GM19468 (cell line): ENCODE data around the gene PLEKHN1.

Experiments used
- ATAC-seq: cut with Tn5 transposase; IDR thresholded peaks from one replicate; pipeline ENCODE4 v1.9.1; 2021; ENCODE audit warnings: mild to moderate bottlenecking, moderate library complexity, moderate number of reproducible peaks; ENCODE audit not compliant: unreplicated experiment; ENCODE audit errors: extremely low read depth

The PLEKHN1 gene

GRCh38 chr1:1020000-1020404, 53.7 kb downstream of the PLEKHN1 start, which contains the start of gene AGRN:
TSS of gene AGRN (plus strand) at chr1:1020120. CDS start at chr1:1020173, 53 bp downstream.
- ATAC-seq: no peak

- no peak for ATAC-seq
Observed at GRCh38 chr1:1020415-1021009, 54.2 kb downstream of the PLEKHN1 start.

DNA sequence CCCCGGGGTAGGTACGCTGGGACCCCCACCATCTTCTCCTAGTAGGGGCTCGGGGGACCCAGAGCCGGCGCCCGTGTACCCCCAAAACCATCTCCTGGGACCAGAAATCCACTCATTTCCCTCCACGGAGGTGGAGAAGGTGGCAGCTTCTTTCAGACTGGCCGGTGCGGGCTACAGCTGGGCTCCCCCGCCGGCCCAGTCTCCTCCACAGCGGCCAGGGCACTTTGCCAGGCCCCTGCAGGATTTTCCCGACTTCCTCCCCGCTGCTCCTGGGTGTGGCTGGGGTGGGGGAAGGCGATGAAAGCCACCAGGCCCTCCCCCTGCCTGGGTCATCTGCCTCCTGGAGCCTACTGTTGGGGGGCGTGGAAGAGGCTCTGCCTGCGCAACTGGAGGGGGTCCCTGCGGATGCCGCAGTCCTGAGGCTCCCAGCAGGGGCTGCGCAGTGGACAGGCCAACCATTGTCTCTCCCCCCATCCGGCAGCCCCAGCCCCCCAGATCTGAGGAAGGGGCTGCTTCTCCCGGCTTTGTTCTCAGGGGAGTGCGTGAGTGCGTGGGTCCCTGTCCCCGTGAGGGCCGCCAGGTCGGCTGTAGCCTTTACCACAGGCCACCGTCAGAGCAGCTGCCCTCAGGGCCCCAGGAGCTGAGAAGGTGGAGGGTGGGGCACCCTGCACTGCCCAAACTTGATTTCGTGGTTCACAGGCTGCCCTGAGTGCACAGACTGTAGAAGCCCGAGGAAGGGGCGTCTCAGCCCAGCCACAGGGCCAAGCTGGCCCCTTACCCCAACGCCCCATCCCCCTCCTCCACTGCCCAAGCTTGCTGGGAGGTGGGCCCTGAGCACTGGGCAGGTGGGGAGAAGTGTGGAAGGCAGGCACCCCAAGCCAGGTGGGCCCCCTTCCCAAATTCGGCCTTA, 55.0 kb downstream of the PLEKHN1 start:
- no peak for ATAC-seq

DNA sequence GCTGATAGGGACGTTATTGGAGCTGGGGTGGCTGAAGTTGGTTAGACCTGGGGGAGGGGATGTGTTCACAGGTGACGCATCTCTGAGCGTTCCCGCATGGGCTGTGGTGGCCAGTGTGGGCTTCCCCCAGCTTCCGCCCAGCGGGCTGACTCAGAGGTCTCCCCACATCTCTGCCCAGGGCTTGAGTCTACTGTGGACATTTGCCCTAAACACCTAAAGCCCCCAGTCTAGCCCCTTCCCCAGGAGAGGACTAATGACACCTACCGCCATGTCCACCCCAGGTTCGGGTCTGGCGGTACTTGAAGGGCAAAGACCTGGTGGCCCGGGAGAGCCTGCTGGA, 55.6 kb downstream of the PLEKHN1 start:
- no peak for ATAC-seq

- ATAC-seq: no peak
Observed at GRCh38 chr1:1022302-1023009, 56.2 kb downstream of the PLEKHN1 start.

DNA sequence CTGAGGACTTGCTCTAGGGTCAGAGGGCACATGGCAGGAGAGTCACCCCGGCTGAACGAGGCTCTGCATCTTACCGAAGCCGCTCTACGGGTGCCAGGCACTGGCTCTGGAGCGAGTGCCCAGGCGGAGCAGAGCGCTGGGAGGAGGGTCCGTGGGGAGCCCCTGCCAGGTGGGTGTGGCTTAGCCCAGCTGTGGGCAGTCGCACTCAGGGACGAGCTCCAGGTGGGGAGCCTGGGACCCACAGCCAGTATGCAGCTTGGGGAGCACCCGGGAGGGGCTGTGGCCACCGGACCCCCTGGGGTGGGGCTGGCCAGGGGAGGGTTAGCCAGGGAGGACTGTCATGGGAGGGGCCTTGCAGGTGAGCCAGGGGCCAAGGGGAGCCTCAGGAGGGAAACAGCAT, 57.4 kb downstream of the PLEKHN1 start:
- ATAC-seq: no peak

DNA sequence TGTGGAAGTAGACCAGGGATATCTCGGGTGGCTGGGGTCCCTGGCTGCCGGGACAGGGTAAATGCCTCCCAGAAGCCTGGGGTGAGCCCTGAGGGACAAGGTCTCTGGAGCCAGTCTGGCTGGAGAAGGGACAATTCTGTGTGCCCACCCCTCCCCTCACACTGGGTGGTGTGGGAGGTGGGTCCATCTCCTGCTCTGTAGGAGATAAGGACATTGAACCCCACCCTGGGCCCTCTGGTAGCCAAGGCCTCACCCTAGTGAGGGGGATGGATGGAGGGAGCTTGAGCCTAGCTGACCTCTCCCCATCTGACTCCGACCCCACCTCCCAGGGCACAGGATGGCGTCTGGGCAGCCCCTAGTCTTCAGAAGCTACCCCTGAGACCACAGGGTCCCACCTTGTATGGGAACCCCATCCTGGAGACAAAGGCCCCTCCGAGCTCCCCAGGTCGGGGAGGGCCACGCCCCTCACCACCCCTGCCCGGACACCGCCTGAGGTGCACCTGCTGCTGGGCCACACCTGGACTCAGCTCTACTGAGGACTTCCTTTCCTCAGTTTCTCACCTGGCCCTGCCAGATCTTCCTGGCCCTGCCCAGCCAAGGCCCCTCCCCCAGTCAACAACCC, 58.0 kb downstream of the PLEKHN1 start:
- no peak for ATAC-seq

- ATAC-seq: no peak
Observed at GRCh38 chr1:1024771-1025699, 58.8 kb downstream of the PLEKHN1 start.
